Lower leg skin (tissue), 4 donors: ENCODE measurements around the gene SCN8A. TPM values are rescaled to one million over a fixed set of nuclear protein-coding genes. Genes with fewer than 3 reads are reported as not detected.

ENCODE experiments used
- DNase-seq, 2 donors: peaks; one replicate each; pipeline ENCODE4 v3.0.0-alpha.2; 2019; ENCODE audit warnings: low spot score in 2 of 2
- H3K4me3 ChIP-seq: fragments of 200-600 bp; sonication (generic); 2 replicates; pipeline ENCODE4 v1.5.1; 2017; ENCODE audit warnings: mild to moderate bottlenecking, low read depth; ENCODE audit not compliant: poor library complexity, severe bottlenecking
- POLR2A ChIP-seq, 2 donors: fragments of 450-650 bp; IDR thresholded peaks; one replicate each; pipeline ENCODE4 v1.6.1; 2016 to 2017; ENCODE audit warnings: antibody characterized with exemption in 2 of 2, mild to moderate bottlenecking in 1 of 2, moderate library complexity in 1 of 2
- WGBS, 2 donors: methylation state at CpG; one replicate each; pipeline ENCODE4 v1.1.5; 2018; 5-methylcytosine and 5-hydroxymethylcytosine counted together
- intact Hi-C: fragments of 100-400 bp; cut with DNase I; formaldehyde crosslinking; loops from one replicate; pipeline ENCODE4 v1.15.0; 2023; ENCODE audit warnings: low total_unique reads
- total RNA-seq, 4 donors: library from RNA; depleted of rRNA; stranded (reverse); fragments of >200 nt; gene quantifications; one replicate each; pipeline ENCODE4 v1.1.0, GENCODE V29; 2016
- TF ChIP-seq, protein P1 (sequence below), 3 donors: fragments of 450-650 bp; IDR thresholded peaks; one replicate each; pipeline ENCODE4 v1.5.1; 2016; ENCODE audit warnings: antibody characterized with exemption in 3 of 3, mild to moderate bottlenecking in 3 of 3, moderate library complexity in 2 of 3

Gene SCN8A
- total RNA-seq, 4 donors from 2014 or later = 0.42 to 0.80 (median 0.65) TPM

DNA sequence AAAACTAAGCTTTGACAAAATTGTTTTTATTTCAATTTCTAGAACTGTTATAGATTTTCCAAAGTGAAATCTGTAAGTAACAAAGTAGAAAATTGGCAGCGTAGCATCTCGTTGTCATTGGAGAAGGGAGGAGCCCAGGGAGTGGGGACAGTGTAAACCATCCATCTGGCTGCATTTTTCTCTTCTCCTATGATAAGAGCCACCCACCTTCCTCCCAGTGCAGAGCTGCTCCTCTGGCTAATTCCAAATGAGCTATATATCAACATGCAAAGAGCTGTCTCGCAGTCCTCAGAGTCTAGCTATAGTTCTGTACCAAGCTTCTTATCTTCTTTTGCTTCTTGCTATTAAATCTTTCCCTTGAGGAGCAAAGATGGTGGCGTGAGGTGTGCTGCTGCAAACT is 56.6 kb downstream of the SCN8A start:
- DNase-seq = no peak
- WGBS, 2 donors = 65 to 68% methylated on average over 4 of the region's 4 CpGs
- intact Hi-C loops = no loop called here

DNA sequence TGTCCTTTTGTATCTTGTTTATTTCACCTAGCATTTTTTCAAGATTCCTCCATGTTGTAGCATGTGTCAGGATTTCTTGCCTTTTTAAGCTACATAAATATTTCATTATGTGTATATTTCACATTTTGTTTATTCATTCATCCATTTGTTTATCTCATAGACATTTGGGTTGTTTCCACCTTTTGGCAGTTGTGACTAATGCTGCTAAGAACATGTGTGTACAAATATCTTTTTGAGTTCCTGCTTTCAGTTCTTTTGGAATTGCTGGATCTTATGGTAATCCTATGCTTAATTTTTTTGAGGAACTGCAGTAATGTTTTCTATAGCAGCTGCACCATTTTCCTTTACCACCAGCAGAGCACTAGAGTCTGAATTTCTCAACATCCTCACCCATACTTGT is 62.4 kb downstream of the SCN8A start:
- H3K4me3 ChIP-seq = no peak overlapping the region
- intact Hi-C loops = no loop called here
- TF ChIP-seq, protein P1, sequence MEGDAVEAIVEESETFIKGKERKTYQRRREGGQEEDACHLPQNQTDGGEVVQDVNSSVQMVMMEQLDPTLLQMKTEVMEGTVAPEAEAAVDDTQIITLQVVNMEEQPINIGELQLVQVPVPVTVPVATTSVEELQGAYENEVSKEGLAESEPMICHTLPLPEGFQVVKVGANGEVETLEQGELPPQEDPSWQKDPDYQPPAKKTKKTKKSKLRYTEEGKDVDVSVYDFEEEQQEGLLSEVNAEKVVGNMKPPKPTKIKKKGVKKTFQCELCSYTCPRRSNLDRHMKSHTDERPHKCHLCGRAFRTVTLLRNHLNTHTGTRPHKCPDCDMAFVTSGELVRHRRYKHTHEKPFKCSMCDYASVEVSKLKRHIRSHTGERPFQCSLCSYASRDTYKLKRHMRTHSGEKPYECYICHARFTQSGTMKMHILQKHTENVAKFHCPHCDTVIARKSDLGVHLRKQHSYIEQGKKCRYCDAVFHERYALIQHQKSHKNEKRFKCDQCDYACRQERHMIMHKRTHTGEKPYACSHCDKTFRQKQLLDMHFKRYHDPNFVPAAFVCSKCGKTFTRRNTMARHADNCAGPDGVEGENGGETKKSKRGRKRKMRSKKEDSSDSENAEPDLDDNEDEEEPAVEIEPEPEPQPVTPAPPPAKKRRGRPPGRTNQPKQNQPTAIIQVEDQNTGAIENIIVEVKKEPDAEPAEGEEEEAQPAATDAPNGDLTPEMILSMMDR (IDR thresholded peaks at IDR 0.05) = no peak
- TF ChIP-seq POLR2A (IDR thresholded peaks at IDR 0.05) = no peak
- no peak for DNase-seq

More for the DNA sequence above, 56.6 kb downstream of the SCN8A start:
- H3K4me3 ChIP-seq = no peak overlapping the region
- TF ChIP-seq POLR2A (IDR thresholded peaks at IDR 0.05) = no peak
- TF ChIP-seq, protein P1 (IDR thresholded peaks at IDR 0.05) = no peak

DNA sequence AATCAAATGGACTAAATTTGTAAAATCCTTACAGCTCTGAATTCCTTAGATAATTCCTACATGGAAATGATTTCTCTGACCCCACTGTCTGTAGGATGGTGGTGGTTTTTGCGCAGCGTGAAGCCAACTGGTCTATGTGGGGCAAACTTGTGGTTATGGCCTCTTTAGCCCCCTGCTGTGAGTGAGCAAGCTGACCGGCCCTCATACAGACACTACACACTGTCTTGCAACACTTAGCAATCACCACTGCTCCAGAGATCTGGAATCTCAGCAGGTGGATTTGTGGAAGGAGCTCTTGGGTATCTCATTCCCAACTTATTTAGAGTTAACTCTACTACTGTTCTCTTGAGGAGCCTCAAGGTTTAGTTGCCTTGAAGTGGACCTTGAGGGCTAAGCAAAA is 70.2 kb downstream of the SCN8A start:
- WGBS, 2 donors = 87 to 90% methylated on average over 3 of the region's 3 CpGs
- intact Hi-C loops = no loop called here
- no peak for DNase-seq
- H3K4me3 ChIP-seq = no peak overlapping the region
- TF ChIP-seq, protein P1 (IDR thresholded peaks at IDR 0.05) = no peak
- no peak for TF ChIP-seq POLR2A (IDR thresholded peaks at IDR 0.05)

DNA sequence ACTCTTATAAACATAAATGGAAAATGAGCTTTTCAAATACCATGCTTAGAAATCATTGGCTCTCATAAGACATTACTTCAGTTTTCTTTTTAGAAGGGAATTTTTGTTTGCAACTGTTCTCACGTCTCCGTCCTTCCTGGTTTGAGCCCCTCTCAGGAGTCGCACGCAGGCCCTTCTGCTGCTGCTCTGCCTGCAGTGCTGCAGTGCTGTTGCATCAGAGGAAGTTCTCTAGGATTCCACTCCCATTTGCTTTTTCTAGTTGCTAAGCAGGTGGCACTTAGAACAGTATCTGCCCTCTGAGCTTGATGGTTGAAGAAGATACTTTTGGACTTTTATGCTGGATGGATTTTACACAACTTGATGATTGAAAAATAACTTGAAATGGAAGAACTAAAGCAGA is 70.8 kb downstream of the SCN8A start:
- H3K4me3 ChIP-seq = no peak overlapping the region
- DNase-seq = no peak
- 78 to 83% methylated on average over 4 of the region's 4 CpGs for WGBS, 2 donors
- intact Hi-C loops = no loop called here
- TF ChIP-seq, protein P1 (IDR thresholded peaks at IDR 0.05) = no peak
- TF ChIP-seq POLR2A (IDR thresholded peaks at IDR 0.05) = no peak

DNA sequence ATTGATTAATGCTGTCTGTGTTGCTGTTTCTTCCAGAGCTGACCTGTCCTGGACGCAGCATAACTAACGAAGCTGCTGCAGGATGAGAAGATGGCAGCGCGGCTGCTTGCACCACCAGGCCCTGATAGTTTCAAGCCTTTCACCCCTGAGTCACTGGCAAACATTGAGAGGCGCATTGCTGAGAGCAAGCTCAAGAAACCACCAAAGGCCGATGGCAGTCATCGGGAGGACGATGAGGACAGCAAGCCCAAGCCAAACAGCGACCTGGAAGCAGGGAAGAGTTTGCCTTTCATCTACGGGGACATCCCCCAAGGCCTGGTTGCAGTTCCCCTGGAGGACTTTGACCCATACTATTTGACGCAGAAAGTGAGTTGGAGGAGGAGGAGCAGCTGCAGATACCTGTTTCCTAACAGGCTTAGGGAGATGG is 71.7 kb downstream of the SCN8A start:
- TF ChIP-seq, protein P1 (IDR thresholded peaks at IDR 0.05) = no peak
- no peak for TF ChIP-seq POLR2A (IDR thresholded peaks at IDR 0.05)
- no peak overlapping the region for H3K4me3 ChIP-seq
- intact Hi-C loops = no loop called here
- 85 to 89% methylated on average over 11 of the region's 11 CpGs for WGBS, 2 donors
- no peak for DNase-seq

DNA sequence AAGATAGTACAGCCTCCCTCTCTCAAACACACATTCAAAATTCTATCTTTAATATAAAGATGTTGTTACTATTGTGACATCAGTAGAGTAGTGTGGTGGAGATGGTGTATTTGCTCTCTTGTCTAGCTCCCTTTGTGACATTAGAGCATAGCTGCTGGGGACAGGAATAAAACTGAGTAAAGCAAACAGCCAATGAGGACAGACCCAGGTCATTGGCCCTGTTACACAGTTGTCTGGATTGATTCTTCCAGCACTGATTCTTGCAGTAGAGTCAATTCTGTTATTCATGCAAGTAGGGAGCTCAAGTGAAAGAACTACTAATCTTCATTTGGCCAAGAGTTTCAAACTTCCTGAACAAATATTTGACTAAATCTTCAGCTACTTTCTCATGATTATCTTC is 72.4 kb downstream of the SCN8A start:
- no peak overlapping the region for H3K4me3 ChIP-seq
- no peak for TF ChIP-seq POLR2A (IDR thresholded peaks at IDR 0.05)
- TF ChIP-seq, protein P1 (IDR thresholded peaks at IDR 0.05) = no peak
- no peak for DNase-seq
- intact Hi-C loops = no loop called here
